NCI-H1930 (cell line): ENCODE measurements around the gene FAM210A.
"Not testable (repeated sequence)": the region's sequence is repeated elsewhere in the genome, so short reads cannot be mapped to it uniquely, and the experiment has no call there.

Experiments
- DNase-seq, 2 experiments: peaks; one replicate each; lab custom pipeline; 2025; lab: John Stamatoyannopoulos, UW

FAM210A gene

GRCh38 chr18:13703899-13704298 is 22.5 kb downstream of the FAM210A start:
- DNase-seq = no peak

DNA sequence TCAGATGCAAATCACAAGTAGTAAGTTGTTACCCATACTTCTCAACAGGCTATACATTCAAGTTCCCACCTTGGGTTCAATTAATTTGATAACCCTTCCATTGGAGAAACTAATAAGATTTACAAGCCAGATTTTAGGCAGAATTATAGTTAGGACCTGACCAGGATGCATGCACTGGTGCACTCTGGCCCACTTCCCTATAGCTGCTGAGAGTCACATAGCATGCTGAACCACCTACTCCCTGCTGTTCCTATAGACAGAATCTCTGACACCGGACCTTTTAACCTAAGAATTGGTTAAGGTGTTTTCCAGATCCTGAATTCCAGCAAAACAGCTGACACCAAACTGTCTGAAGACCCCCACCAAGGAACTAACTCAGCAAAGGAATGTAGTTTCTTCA is 26.2 kb downstream of the FAM210A start:
- DNase-seq = no peak

GRCh38 chr18:13696961-13697360 is 29.4 kb downstream of the FAM210A start:
- DNase-seq = no peak

GRCh38 chr18:13695337-13695736 is 31.0 kb downstream of the FAM210A start:
- DNase-seq = not testable (repeated sequence)

DNA sequence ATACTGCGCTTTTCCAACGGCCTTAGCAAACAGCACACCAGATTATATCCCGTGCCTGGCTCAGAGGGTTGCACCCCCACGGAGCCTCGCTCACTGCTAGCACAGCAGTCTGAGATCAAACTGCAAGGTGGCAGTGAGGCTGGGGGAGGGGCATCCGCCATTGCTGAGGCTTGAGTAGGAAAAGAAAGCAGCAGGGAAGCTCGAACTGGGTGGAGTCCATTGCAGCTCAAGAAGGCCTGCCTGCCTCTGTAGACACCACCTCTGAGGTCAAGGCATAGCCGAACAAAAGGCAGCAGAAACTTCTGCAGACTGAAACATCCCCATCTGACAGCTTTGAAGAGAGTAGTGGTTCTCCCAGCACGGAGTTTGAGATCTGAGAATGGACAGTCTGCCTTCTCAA is 36.3 kb downstream of the FAM210A start:
- DNase-seq = not testable (repeated sequence)

GRCh38 chr18:13688191-13689136 is 37.9 kb downstream of the FAM210A start:
- no peak for DNase-seq

GRCh38 chr18:13684546-13684945 is 41.8 kb downstream of the FAM210A start:
- DNase-seq = no peak

- no peak for DNase-seq
Measured at GRCh38 chr18:13681701-13682100, 44.7 kb downstream of the FAM210A start.

- DNase-seq = no peak
Measured at GRCh38 chr18:13680612-13681011, 45.7 kb downstream of the FAM210A start.

DNA sequence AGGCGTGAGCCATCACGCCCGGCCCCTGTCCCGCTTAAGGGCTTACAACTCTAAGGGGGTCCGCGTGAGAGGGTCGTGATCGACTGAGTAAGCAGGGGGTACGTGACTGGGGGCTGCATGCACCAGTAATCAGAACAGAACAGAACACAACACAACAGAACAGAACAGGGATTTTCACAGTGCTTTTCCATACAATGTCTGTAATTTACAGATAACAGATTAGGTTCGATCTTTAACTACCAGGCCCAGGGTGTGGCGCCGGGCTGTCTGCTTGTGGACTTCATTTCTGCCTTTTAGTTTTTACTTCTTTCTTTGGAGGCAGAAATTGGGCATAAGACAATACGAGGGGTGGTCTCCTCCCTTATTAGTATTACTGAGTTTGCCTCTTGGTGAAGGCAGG is 49.0 kb downstream of the FAM210A start:
- not testable (repeated sequence) for DNase-seq

- DNase-seq = no peak
Measured at GRCh38 chr18:13676471-13676870, 49.9 kb downstream of the FAM210A start.

- DNase-seq = no peak
Measured at GRCh38 chr18:13672657-13673056, 53.7 kb downstream of the FAM210A start.

GRCh38 chr18:13661779-13662256 is 64.5 kb downstream of the FAM210A start:
- no peak for DNase-seq

DNA sequence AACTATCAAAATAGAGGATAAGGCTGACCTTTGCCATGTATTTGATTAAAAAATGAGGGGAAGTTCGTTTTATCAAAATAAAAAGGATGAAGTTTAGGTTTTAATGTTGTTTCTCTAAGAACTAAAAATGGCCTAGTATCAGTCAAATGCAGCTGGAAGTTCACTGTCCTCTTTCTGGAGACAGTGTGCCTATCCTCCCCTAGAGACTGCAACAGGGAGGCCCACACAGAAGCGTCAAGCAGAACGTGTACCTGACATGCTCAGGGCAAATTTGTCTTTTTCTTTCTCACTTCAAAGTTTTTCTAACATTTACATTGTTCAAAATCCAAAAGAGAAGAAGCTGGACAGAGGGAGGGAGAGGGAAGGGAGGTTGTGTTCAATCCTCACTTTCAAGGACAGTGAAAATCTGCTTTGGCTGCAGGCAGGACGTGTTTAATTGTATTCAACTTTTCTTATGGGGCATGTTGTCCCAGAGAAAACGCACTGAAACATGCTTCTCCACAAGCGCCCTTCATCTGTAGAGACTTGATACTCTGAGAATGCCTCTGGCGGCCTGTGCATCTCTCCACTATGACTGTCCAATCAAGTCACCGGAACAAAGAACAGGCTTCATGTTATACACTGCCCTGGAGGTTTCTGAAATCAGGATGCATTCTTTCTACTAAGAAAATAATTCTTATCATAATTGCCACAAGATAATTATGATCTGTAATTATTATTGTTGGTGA is 65.1 kb downstream of the FAM210A start:
- DNase-seq = no peak

DNA sequence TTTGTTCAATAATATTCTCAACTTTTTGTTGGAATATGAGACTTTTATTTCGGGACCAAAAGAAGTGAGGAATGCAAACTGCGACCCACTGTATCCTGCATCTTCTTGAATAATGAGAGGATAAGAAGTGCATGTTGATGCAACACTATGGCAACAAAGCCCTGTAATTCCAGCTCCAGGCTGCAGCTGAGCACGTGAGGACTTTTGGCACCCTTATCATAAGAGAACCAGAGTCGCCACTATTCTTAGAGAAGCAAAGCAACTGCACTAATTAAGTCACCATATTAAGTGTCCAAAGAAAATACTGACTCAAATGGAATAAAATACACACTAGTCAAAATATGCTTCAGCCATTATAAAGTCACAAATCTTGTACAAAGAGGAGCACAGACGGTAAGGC is 65.8 kb downstream of the FAM210A start:
- no peak for DNase-seq

GRCh38 chr18:13658436-13659204 is 67.7 kb downstream of the FAM210A start:
- no peak for DNase-seq

DNA sequence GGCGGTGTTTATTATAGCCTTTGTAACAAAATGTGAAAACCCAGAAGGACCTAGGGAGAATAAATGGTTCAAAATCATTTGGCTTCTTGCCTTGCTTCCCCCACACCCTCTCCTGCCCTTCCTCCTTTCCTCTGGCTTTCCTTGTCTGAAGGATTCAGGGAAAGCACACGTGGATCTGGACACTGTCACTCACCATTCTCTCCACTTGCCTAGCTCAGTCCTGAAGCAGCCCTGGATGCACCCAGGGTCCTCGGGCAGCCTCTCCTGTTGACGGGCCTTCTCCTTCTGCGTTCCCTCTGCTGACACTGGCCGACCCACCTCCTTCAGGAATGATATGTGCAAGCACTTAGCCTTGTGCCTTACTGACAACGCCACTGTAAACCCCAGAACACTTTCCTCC is 68.4 kb downstream of the FAM210A start:
- DNase-seq = no peak

DNA sequence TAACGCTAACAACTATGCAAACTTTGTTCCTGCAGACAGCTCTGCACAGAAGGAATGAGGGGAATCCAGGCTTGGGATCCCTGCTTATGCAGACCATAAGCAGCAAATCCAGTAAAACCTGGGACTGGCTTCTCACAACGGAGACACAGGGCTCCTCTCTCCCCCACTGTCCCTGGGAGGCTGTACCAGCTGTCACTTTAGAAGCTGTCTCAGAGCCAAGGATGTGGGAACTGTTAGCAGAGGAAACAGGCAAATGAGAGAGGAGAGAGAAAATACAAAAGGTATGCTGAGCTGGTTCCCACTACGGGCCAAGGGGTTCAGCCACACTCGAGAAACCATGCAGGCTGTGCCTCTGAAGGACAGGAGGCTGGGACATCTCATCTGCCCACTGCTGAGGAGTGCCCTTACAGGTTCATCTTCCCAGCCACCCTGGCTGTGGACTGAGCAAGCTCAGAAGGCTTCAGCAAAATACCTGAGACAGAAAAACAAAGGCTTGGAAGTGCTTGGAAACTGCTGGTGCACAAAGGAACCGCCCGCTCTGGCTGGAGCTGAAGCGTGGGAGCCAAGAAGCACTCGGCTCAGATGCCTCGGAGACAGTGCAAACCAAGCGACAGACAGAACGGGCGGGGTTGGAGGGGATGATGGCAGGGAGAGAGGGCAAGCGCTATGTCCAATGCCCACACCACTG is 72.5 kb downstream of the FAM210A start:
- no peak for DNase-seq

GRCh38 chr18:13649397-13650390 is 76.7 kb downstream of the FAM210A start:
- DNase-seq = no peak

DNA sequence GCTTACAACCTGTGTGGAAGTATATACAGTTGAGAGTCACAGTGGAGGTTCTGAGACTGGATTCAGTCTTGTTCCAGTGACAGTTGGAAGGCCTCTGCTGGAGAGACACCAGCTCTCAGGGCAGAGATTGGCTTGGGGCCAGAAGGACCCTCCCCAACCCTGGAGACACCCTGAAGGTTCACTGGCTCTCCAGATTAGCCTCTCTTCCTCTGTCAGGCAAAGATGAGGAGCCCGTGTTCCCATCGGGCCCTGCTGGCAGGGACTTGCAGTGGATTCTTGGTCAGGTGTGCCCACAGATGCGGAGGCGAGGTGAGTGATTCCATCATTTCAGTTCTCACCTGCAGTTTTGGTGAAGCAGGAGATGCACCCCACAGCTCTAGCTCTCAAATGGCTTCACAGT is 78.6 kb downstream of the FAM210A start:
- DNase-seq = no peak
